Subcutaneous adipose tissue (tissue), 4 donors: ENCODE measurements around the gene AMELY. TPM values are rescaled to one million over a fixed set of nuclear protein-coding genes. Genes with fewer than 3 reads are reported as not detected.

Experiments used
- CTCF ChIP-seq: fragments of 450-650 bp; IDR thresholded peaks from one replicate; pipeline ENCODE4 v1.5.1; 2016; ENCODE audit warnings: low read depth, mild to moderate bottlenecking, control low read depth, antibody characterized with exemption, moderate library complexity
- total RNA-seq, 4 donors: library from RNA; depleted of rRNA; stranded (reverse); fragments of >200 nt; gene quantifications; one replicate each; pipeline ENCODE4 v1.1.0, GENCODE V29; 2016

AMELY gene
- total RNA-seq, 4 donors from 2014 or later = not detected

DNA sequence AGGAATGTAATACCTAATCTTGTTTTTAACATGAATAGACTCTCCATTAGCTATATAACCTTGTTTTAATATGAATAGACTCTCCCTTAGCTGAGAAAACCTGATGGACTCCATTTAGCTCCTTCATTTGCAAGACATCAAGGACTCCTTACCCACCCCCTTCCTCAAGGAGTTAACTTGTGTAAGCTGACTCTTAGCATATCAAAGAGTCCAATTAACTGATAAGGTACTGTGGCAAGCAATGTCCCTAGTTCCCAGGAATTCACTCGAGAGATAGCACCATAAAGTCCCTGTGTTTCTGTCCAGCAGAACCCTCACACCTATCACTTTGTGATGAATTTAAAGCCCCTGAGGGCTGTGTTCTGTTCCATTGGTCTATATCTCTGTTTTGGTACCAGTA, 16.3 kb downstream of the AMELY start:
- TF ChIP-seq CTCF = no peak

GRCh38 chrY:6894496-6894895, 17.1 kb downstream of the AMELY start:
- no peak for TF ChIP-seq CTCF

DNA sequence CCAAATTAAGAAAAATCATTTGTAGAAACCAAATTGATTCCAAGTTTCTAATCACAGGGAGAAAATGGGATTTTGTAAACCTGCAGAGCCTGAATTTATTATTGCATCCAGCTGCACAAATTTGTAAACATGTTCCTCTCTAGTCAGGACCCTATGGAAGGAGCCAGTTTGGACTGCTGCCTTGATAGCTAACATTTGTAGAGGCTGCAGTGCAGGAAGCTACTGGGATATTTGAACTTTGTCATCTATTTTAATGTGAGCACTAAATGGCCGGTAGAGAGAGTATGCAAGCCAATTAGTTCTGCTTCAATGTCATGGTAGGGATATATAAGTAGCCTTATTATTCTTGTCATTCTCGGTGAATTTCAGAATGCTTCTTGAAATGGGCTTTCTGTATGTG, 62.2 kb downstream of the AMELY start:
- no peak for TF ChIP-seq CTCF

Other genes with a start within 250 kb of the AMELY start
- gene TBL1Y, start 1.1 kb downstream of the AMELY start, total RNA-seq = 1 to 10 TPM in 2 of 4 donors, not detected in 2; 3.7 to 9.4 TPM